GM13976 (cell line): ENCODE results near the gene FMR1NB.

Experiments used
- DNase-seq: peaks from one replicate; pipeline ENCODE4 v3.0.0; 2012; ENCODE audit warnings: low spot score
- in situ Hi-C: fragments of 300-500 bp; cut with MboI; formaldehyde crosslinking; loops from one replicate; pipeline ENCODE4 v1.12.0; 2022; ENCODE audit warnings: low sequenced_read_pairs, mixed read lengths, inconsistent platforms; ENCODE audit not compliant: unreplicated experiment
- TF ChIP-seq, protein P1 (sequence below): IDR thresholded peaks from 2 replicates; pipeline ENCODE4 v1.5.1; 2012; ENCODE audit warnings: borderline replicate concordance, mild to moderate bottlenecking; ENCODE audit not compliant: insufficient read depth; ENCODE audit errors: extremely low read depth, missing control alignments, control extremely low read depth

Gene FMR1NB

GRCh38 chrX:147981038-147981752, at the start of gene FMR1NB:
Gene FMR1NB (plus strand): TSS chrX:147981337. CDS start chrX:147981403, 66 bp downstream.
- no peak for DNase-seq
- TF ChIP-seq, protein P1, sequence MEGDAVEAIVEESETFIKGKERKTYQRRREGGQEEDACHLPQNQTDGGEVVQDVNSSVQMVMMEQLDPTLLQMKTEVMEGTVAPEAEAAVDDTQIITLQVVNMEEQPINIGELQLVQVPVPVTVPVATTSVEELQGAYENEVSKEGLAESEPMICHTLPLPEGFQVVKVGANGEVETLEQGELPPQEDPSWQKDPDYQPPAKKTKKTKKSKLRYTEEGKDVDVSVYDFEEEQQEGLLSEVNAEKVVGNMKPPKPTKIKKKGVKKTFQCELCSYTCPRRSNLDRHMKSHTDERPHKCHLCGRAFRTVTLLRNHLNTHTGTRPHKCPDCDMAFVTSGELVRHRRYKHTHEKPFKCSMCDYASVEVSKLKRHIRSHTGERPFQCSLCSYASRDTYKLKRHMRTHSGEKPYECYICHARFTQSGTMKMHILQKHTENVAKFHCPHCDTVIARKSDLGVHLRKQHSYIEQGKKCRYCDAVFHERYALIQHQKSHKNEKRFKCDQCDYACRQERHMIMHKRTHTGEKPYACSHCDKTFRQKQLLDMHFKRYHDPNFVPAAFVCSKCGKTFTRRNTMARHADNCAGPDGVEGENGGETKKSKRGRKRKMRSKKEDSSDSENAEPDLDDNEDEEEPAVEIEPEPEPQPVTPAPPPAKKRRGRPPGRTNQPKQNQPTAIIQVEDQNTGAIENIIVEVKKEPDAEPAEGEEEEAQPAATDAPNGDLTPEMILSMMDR = no peak
- in situ Hi-C loops = no loop called here

DNA sequence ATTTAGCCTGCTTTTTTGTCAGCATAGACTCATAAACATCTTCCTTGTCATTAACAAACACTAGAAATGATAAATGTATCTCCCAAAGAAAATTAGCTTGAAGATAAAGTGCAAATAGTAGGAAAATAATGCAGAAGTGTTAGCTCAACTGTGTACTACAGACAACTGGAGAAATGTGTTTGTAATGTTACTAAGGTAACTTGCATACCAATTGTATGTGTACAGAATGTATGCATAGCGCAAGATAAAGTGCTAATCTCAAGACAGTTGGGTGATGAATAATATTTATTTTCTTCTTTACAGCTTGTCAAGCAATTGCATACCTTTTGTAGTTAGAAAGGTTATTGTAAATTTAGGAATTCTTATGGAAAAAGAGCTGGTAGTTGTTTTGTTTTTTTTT, 47.3 kb upstream of the FMR1NB start:
- TF ChIP-seq, protein P1 = no peak
- DNase-seq = no peak
- in situ Hi-C loops = no loop called here

DNA sequence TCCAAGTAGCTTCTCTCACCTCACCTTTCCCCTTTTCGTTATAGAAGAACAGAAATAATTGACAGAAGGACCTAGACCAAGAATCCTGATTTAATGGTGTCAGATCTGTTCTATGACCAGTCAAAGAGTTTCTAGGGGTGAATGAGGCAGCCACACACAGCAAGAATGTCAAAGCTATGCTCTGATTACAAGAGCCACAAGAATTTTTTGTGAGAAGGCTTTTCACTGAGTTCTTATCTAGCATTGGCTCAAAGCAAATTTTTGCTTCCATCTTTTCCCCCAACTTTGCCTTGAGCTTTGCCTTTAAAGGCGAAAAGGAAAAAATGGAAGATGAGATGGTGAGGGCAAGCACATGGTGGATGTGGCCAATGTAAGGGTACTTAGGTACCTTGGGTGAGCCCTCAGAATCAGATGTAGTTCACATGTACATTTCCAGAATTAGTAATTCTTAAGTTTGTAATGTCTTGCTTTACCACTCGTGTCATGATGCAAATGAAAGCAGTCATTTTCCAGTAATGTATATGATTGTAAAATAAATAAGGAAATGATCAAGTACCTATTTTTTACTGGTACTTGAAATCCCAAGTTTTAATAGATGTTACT, 45.9 kb upstream of the FMR1NB start:
- in situ Hi-C loops = no loop called here
- no peak for DNase-seq
- TF ChIP-seq, protein P1 = no peak

GRCh38 chrX:147945286-147945685, 35.9 kb upstream of the FMR1NB start:
- in situ Hi-C loops = no loop called here
- no peak for DNase-seq
- TF ChIP-seq, protein P1 = no peak

DNA sequence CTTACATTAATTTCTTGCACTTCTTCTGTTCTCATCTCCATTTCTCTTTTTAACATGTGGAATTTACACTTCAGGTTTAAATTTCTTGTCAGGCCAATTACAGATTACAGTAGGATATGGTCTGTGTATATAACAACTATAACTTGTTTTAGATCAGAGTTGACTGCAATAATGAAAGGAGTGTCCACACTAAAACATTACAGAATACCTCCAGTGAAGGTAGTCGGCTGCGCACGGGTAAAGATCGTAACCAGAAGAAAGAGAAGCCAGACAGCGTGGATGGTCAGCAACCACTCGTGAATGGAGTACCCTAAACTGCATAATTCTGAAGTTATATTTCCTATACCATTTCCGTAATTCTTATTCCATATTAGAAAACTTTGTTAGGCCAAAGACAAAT, 32.6 kb upstream of the FMR1NB start:
- no peak for DNase-seq
- in situ Hi-C loops = no loop called here
- TF ChIP-seq, protein P1 = no peak

GRCh38 chrX:147950352-147950751, 30.8 kb upstream of the FMR1NB start:
- TF ChIP-seq, protein P1 = no peak
- DNase-seq = no peak
- in situ Hi-C loops = no loop called here
